HepG2 (cell line): ENCODE measurements around the gene TFF1. TPM values are rescaled to one million over a fixed set of nuclear protein-coding genes. Genes with fewer than 3 reads are reported as not detected.

Experiments used
- ATAC-seq: fragments of 200-7000 bp; cut with Tn5 transposase; 3 replicates; pipeline ENCODE4 v1.9.1; 2020; ENCODE audit warnings: mild to moderate bottlenecking, moderate library complexity
- BruUV-seq: library from RNA; stranded (reverse); fragments of 400-500 nt; replicated peaks from 2 replicates; lab custom pipeline; 2021; lab: Mats Ljungman, UMichigan
- CTCF ChIA-PET: fragments of 300-600 bp; formaldehyde crosslinking; extraction: SDS; loops from one replicate; lab custom pipeline; 2021; ENCODE audit warnings: low total read pairs, inconsistent platforms, low intra/inter-chr PET ratio; lab: Yijun Ruan, JAX
- POLR2A ChIA-PET: fragments of 350-600 bp; sonication (Branson Sonifier 250); formaldehyde crosslinking; loops from one replicate; lab custom pipeline; 2020; ENCODE audit warnings: antibody characterized with exemption, inconsistent platforms; lab: Yijun Ruan, JAX
- DNase-seq: peaks from one replicate; pipeline ENCODE4 v3.0.0-alpha.2; 2015; ENCODE audit warnings: low spot score
- FAIRE-seq: peaks from 3 replicates; lab custom pipeline; 2011; peaks lifted over from hg19 to GRCh38; lab: Jason Lieb, UNC
- H2AFZ ChIP-seq: one replicate; pipeline ENCODE4 v1.6.1; 2011; ENCODE audit warnings: low read length, inconsistent platforms
- H3K27ac ChIP-seq: fragments of 300-600 bp; 3 replicates; pipeline ENCODE4 v1.8.0; 2011; ENCODE audit warnings: mixed run types, mild to moderate bottlenecking, mixed read lengths, low read length, inconsistent platforms; ENCODE audit not compliant: insufficient read depth; ENCODE audit errors: extremely low read length
- H3K27me3 ChIP-seq, 2 experiments: fragments of 200-600 bp in 1 of 2; 2 replicates in 1 of 2; 3 replicates in 1 of 2; pipeline versions ENCODE4 v1.6.0 to v1.8.0; 2011; ENCODE audit warnings: low read length in 2 of 2, mild to moderate bottlenecking in 2 of 2, moderate library complexity in 2 of 2, inconsistent platforms in 1 of 2; ENCODE audit not compliant: insufficient read depth in 2 of 2, control insufficient read depth in 1 of 2
- H3K36me3 ChIP-seq, 2 experiments: fragments of 200-600 bp in 1 of 2; replicated peaks in 1 of 2; 2 replicates in 1 of 2; 3 replicates in 1 of 2; pipeline versions ENCODE4 v1.5.1 to v1.8.0; 2011; ENCODE audit warnings: low read length in 2 of 2, inconsistent platforms in 1 of 2; ENCODE audit not compliant: insufficient read depth in 2 of 2, control insufficient read depth in 1 of 2
- H3K4me1 ChIP-seq: 2 replicates; pipeline ENCODE4 v1.5.1; 2012; ENCODE audit warnings: low read length, inconsistent platforms; ENCODE audit not compliant: insufficient read depth
- H3K4me2 ChIP-seq: 2 replicates; pipeline ENCODE4 v1.6.0; 2011; ENCODE audit warnings: low read depth, low read length, inconsistent platforms
- H3K4me3 ChIP-seq, 3 experiments: fragments of 200-600 bp in 1 of 3; sonication (generic), shearing (Covaris generic) in 1 of 3; replicated peaks in 1 of 3; 2 replicates each; pipeline ENCODE4 v1.5.1; 2011 to 2016; ENCODE audit warnings: low read length in 3 of 3, inconsistent platforms in 2 of 3, low read depth in 2 of 3, mild to moderate bottlenecking in 2 of 3, control low read depth in 1 of 3, mixed read lengths in 1 of 3; ENCODE audit not compliant: insufficient read depth in 1 of 3
- H3K79me2 ChIP-seq: one replicate; pipeline ENCODE4 v1.6.1; 2011; ENCODE audit warnings: low read length, inconsistent platforms; ENCODE audit not compliant: insufficient read depth
- H3K9ac ChIP-seq: 2 replicates; pipeline ENCODE4 v1.6.0; 2011; ENCODE audit warnings: mild to moderate bottlenecking, low read depth, low read length, inconsistent platforms; ENCODE audit not compliant: insufficient read depth
- H3K9me3 ChIP-seq: 2 replicates; pipeline ENCODE4 v1.5.1; 2012; ENCODE audit warnings: mild to moderate bottlenecking, low read length
- H4K20me1 ChIP-seq: 2 replicates; pipeline ENCODE4 v1.6.0; 2011; ENCODE audit warnings: inconsistent platforms, mild to moderate bottlenecking, low read length, moderate library complexity; ENCODE audit not compliant: insufficient read depth
- AHDC1 ChIP-seq: sonication (generic); formaldehyde crosslinking; IDR thresholded peaks from 2 replicates; pipeline ENCODE4 v1.5.1; 2020; ENCODE audit warnings: mild to moderate bottlenecking, missing genetic modification reagents, borderline replicate concordance
- ATF7-NPFF ChIP-seq: sonication (generic); formaldehyde crosslinking; IDR thresholded peaks from 2 replicates; pipeline ENCODE4 v1.8.1; 2023; ENCODE audit warnings: mild to moderate bottlenecking, low read depth, missing genetic modification reagents, moderate library complexity
- FOXK1 ChIP-seq: sonication (generic); formaldehyde crosslinking; IDR thresholded peaks from 2 replicates; pipeline ENCODE4 v1.4.0; 2020; ENCODE audit warnings: low read depth, missing genetic modification reagents, borderline replicate concordance
- HNF1B ChIP-seq: sonication (generic); formaldehyde crosslinking; IDR thresholded peaks from 2 replicates; pipeline ENCODE4 v1.5.1; 2020; ENCODE audit warnings: mild to moderate bottlenecking, moderate library complexity, missing genetic modification reagents
- MXD4 ChIP-seq: IDR thresholded peaks from 2 replicates; pipeline ENCODE4 v1.6.1; 2016; ENCODE audit warnings: mild to moderate bottlenecking, missing biosample characterization, missing genetic modification reagents
- NCOA5 ChIP-seq: sonication (generic); formaldehyde crosslinking; IDR thresholded peaks from 2 replicates; pipeline ENCODE4 v1.4.0; 2020; ENCODE audit warnings: missing genetic modification reagents
- PAWR ChIP-seq: sonication (generic); formaldehyde crosslinking; IDR thresholded peaks from 2 replicates; pipeline ENCODE4 v1.4.0; 2020; ENCODE audit warnings: missing genetic modification reagents, mild to moderate bottlenecking, borderline replicate concordance
- SNAPC2 ChIP-seq: sonication (generic); formaldehyde crosslinking; IDR thresholded peaks from 2 replicates; pipeline ENCODE4 v1.8.1; 2022; ENCODE audit warnings: mild to moderate bottlenecking, missing genetic modification reagents
- ZBTB4 ChIP-seq: sonication (generic); formaldehyde crosslinking; IDR thresholded peaks from 2 replicates; pipeline ENCODE4 v1.4.0; 2020; ENCODE audit warnings: missing genetic modification reagents, mild to moderate bottlenecking, borderline replicate concordance
- ZNF484 ChIP-seq: sonication (generic); formaldehyde crosslinking; IDR thresholded peaks from 2 replicates; pipeline ENCODE4 v1.5.1; 2020; ENCODE audit warnings: mild to moderate bottlenecking, low read depth, missing genetic modification reagents, borderline replicate concordance
- ZNF781 ChIP-seq: sonication (generic); formaldehyde crosslinking; IDR thresholded peaks from 2 replicates; pipeline ENCODE4 v1.5.1; 2020; ENCODE audit warnings: borderline replicate concordance, mild to moderate bottlenecking, missing genetic modification reagents; ENCODE audit errors: not compliant biosample characterization
- WGBS: methylation state at CpG from one replicate; pipeline ENCODE4 v1.1.6; 2017; ENCODE audit warnings: low lambda C conversion rate; 5-methylcytosine and 5-hydroxymethylcytosine counted together
- in situ Hi-C: cut with HindIII; loops from 2 replicates; pipeline ENCODE4 v1.10.0; 2017; ENCODE audit warnings: low pct_unique_long_range_greater_than_20kb; ENCODE audit not compliant: extremely low pct_ligation_motif_present
- intact Hi-C: fragments of 100-400 bp; cut with micrococcal nuclease; formaldehyde crosslinking; loops from one replicate; pipeline ENCODE4 v1.10.0; 2022; ENCODE audit not compliant: unreplicated experiment
- polyA plus RNA-seq, 8 experiments: library from polyadenylated mRNA; depleted of rRNA in 3 of 8; stranded (reverse) in 7 of 8; unstranded in 1 of 8; fragments of >200 nt; fragmentation: Illumina TruSeq in 4 of 8; extraction: Trizol in 4 of 8; gene quantifications; 2 replicates each; pipeline versions ENCODE4 v1.2.1 to v1.2.3, GENCODE V29; 2011 to 2016; ENCODE audit warnings: low read depth in 4 of 8, missing spikeins in 1 of 8, mixed read lengths in 1 of 8; ENCODE audit not compliant: insufficient read depth in 1 of 8
- total RNA-seq, 5 experiments: library from RNA; depleted of rRNA; stranded (reverse); fragments of >200 nt; fragmentation: Illumina TruSeq; extraction: Trizol; gene quantifications; 2 replicates each; pipeline ENCODE4 v1.2.3, GENCODE V29; 2016; ENCODE audit warnings: low read depth in 1 of 5
- TF ChIP-seq, protein P1 (sequence below): sonication (generic); formaldehyde crosslinking; IDR thresholded peaks from 2 replicates; pipeline ENCODE4 v1.8.1; 2023; ENCODE audit warnings: missing genetic modification reagents, inconsistent platforms, borderline replicate concordance

Gene TFF1
- total and polyA plus RNA-seq, 2 of the 13 experiments (the other 11 are each of a cell fraction or from before 2014, with no cell fraction given) = 0.24 to 19.4 TPM

DNA sequence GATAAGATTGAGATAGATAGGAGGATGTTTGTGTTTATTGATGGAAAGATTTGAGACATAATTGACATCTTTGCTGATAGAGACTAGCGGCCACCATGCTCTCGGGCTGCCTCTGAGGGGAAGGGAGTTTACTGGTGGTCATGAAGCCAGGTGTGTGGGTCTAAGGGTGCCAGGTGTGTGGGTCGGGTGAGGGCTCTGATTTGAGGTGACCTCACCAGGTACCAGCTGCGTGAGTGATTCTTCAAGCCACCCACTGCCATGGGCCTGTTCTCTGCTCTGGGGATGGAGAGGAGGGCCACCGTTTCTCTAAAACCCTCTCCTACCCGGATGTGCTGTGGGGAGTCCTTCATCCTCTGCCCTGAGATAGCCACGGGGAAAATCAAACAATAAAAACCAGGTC is 40.5 kb upstream of the TFF1 start:
- no peak overlapping the region for H3K4me3 ChIP-seq
- in situ Hi-C loops (no loop called here), intact Hi-C loops (no loop called here)
- peaks cover 1 to 2% of the 10 kb centered on the region in 2 experiments; a peak in 3 of 5 replicates for H3K27me3 ChIP-seq
- H3K9me3 ChIP-seq = peaks cover 3% of the 10 kb centered on the region
- H2AFZ ChIP-seq = no peak overlapping the region
- no peak for DNase-seq
- H3K27ac ChIP-seq = no peak overlapping the region
- POLR2A ChIA-PET = no interaction called here
- no peak for FAIRE-seq
- H3K36me3 ChIP-seq = no peaks in the 10 kb centered on the region
- no peak overlapping the region for H3K9ac ChIP-seq
- no peak for ATAC-seq
- CTCF ChIA-PET = no interaction called here
- no peak overlapping the region for H3K4me2 ChIP-seq
- H3K79me2 ChIP-seq = no peaks in the 10 kb centered on the region
- no peaks in the 10 kb centered on the region for H4K20me1 ChIP-seq
- peaks cover 30% of the 10 kb centered on the region for H3K4me1 ChIP-seq
- WGBS = 49% methylated on average over 6 of the region's 7 CpGs
- no TSS peak for BruUV-seq
- no peak for TF ChIP-seq SNAPC2 (CRISPR knock-in tag)
- TF ChIP-seq HNF1B (CRISPR knock-in tag) = no peak
- TF ChIP-seq ZNF781 (CRISPR knock-in tag) = no peak
- no peak for TF ChIP-seq FOXK1 (CRISPR knock-in tag)
- no peak for TF ChIP-seq MXD4
- no peak for TF ChIP-seq ZBTB4 (CRISPR knock-in tag)
- no peak for TF ChIP-seq PAWR (CRISPR knock-in tag)
- TF ChIP-seq, protein P1, sequence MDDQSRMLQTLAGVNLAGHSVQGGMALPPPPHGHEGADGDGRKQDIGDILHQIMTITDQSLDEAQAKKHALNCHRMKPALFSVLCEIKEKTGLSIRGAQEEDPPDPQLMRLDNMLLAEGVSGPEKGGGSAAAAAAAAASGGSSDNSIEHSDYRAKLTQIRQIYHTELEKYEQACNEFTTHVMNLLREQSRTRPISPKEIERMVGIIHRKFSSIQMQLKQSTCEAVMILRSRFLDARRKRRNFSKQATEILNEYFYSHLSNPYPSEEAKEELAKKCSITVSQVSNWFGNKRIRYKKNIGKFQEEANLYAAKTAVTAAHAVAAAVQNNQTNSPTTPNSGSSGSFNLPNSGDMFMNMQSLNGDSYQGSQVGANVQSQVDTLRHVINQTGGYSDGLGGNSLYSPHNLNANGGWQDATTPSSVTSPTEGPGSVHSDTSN (CRISPR knock-in tag) = no peak
- no peak for TF ChIP-seq ZNF484 (CRISPR knock-in tag)
- TF ChIP-seq AHDC1 (CRISPR knock-in tag) = no peak
- TF ChIP-seq ATF7-NPFF = no peak
- TF ChIP-seq NCOA5 (CRISPR knock-in tag) = no peak
